ENCODE measurements around the gene GFRA1.

The GFRA1 gene

DNA sequence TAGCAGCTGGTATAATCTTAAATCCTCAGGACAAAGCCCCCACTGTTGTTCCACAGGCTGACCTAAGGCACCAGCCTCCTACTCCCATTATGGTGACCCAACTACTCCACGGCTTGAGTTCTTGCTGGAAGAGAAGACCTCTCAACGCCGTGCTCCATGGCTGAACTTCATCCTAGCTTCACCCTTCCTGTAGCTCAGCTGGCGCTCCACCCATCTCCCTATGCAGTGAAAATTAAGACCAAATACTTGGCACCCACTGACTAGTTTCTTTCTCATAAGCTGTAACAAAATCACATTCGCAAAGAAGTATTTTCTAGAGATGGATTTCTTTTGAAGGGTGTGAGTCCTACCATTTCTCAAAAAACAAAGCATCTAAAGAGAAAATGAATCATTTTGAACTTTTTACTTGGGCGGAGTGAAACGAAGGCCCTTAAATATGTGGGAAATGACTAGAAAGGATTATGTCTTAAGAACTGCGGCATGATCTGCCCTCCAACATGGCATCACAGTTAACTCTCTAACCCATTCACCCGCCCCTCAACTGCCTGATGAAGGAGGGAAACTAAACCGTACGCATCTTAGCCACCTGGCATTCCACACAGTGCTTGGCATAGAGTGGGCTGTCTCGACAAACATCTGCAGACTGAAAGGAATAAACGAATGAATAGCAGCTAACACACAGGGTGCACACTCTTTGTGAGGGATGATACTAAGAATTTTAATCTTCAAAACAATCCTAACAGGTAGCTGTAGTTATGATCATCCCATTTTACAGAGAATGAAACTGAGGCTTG lies 32.7 kb downstream of the GFRA1 start:
- no peak for DNase-seq

DNA sequence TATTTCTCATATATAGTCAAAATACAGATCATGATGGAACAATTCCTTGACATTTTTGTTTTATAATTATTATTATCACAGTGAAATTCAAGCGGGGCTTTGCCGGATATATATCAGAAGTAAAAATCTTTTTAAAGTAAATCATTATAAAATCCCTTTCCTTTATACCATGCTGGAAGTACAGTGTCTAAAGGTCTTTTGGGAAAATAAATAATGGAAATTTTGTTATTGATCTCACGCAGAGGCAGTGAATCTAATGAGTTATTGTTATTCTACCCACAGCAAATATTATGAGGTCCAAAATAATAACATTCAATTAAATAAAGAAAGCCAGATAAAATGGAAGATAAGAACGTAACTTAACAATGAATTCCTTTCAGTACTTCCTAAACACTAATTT lies 33.8 kb downstream of the GFRA1 start:
- DNase-seq: no peak

DNA sequence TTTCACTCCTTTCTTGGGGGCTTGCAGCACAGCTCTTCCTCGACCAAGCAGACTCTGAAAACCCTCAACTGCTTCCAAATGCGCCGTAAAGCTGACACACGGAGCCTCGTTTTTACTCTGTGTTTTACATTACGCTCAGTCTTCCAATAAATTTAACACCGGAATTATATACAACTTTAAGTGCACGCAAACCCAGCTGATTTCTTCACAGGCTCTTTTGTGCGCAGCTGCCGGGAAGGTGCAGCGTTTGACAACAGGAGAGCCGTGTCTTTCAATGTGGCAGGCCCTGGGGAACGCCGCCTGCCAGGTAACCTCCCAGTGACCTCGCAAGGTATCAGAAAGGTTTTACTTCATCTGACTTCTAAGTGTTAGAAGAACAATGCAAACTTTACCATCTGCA lies 35.0 kb downstream of the GFRA1 start:
- DNase-seq: no peak

DNA sequence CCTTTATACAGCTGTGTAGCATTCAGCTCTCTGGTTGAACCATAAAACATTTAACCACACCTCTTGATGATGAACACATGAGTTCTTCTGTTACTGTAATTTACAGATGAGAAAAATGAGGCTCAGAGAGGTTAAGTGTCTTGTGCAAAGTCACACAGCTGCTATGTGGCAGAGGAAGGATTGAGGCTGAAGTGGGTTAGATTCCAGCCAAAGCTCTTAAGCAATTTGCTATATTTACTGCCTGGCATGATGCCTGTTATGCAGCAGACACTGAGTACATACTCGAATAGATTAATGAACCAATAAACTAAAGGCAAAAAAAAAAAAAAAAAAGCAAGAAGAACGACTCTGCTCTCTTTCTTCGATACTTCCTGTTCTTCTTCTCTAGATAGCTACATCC lies 35.7 kb downstream of the GFRA1 start:
- DNase-seq: no peak

DNA sequence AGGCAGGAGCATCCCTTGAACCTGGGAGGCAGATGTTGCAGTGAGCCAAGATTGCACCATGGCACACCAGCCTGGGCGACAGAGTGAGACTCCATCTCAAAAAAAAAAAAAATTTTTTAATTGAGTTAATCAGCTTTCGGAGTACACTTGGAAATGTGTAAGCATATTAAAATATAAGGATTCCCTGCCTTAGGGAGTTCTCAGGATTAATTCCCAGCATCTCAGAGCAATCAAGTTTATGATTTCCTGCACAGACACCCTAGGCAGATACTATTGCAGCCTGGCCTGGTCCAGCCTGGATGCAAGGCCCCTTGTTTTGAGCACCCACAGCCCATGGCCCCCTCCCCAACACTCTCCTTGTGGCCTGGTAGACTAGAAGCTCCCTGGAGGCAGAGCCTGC lies 39.8 kb downstream of the GFRA1 start:
- DNase-seq: no peak

DNA sequence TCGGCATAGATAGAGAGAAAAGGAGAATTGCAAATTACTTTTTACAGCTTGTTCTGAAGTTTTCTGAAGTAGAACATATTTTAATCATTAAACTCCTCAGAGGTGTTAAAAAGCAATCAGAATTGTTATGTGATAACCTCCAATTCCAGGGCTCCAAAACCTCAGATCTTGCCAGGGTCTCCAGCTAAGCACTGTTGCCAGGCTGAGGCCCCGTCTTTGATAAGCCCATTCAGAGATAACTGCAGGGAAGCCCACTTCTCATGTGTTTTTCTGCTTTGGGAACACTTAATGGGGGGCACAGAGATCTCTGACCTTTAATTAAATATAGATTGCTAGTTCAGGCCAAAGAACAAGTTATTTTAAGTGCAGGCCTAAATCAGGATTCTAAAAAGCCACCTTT lies 40.4 kb downstream of the GFRA1 start:
- DNase-seq: no peak

DNA sequence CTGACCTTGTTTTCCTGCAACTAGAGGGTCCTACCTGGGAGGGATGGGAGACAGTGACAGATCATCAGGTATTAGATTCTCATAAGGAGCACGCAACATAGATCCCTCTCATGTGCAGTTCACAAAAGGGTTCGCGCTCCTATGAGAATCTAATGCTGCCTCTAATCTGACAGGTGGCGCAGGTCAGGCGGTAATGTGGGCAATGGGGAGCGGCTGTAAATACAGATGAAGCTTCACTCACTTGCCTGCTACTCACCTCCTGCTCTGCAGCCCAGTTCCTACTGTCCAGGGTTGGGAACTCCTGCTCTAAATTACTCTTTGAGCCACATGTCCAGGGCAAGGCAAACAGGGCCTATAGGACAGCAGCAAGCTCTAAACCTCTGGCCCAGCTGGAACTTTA lies 46.2 kb downstream of the GFRA1 start:
- no peak for DNase-seq

DNA sequence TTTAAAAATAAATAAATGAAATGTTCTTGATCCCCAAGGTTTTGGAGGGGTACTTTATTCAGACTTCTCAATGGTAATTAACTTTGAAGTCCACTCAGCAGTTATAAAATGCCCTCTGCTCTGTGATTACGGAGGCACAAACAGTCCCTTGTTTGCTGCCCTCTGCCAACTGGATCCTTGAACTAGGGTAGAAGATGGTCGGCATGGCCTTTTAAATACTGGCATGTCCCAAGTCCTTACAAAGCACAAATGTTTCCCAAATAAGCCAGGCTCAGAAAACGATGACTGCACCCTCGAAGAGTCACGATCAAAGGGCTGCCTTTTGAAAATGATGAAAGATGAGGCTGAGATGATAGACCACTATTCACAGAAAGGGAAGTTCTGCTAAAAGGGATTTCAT lies 47.0 kb downstream of the GFRA1 start:
- no peak for DNase-seq

DNA sequence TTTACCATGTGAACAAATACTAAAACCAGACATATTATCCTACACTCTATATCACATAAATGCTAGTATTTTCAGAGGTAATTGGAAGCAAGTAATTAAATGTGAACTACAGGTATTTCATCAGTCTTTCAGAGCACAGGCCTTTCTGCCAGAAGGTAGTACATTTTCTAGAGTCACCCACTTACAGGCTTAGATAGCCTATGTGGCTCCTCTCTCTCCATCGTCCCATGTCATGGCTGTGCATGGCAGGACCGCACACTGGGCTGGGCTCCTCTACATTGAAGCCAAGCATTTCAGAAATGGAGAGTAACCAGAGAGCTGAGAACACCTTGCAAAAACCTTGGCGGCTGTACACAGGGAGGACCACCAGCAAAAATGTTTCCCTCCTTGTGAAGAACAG lies 49.7 kb downstream of the GFRA1 start:
- DNase-seq: no peak

DNA sequence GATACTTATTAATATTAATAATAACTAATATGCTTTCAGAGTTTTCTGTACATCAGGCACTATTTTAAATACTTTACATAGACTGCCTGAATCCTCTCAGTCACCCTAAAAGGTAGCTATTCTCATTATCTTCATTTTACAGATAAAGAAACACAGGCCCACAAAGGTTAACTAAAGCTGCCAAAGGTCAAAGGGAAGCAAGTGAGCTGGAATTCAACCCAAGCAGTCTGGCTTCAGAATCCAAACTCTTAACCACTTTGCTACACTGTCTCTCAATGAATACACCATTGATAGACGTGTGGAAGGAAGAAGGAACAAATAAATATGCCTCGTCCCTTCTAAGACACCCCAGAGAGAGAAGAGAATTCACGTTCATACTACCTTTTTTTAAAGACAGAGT lies 52.0 kb downstream of the GFRA1 start:
- DNase-seq: no peak

DNA sequence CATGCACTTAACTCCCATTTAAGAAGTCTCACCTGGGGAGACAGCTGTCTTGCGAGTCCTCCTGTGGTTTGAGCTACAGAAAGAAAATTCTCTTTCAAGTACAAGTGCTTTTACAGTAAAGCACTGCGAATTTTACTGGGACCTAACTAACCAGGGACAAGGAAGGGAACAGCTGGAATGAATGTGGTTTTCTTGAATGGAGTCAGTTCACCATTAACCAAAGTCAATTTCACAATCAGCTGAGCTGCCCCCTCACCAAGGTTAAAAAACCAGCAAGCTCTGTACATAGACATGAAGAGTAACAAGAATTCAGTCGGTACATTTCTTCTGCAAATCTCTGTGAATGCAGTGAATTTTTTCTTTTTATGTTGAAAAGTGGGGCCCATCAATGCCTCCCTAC lies 56.3 kb downstream of the GFRA1 start:
- no peak for DNase-seq

DNA sequence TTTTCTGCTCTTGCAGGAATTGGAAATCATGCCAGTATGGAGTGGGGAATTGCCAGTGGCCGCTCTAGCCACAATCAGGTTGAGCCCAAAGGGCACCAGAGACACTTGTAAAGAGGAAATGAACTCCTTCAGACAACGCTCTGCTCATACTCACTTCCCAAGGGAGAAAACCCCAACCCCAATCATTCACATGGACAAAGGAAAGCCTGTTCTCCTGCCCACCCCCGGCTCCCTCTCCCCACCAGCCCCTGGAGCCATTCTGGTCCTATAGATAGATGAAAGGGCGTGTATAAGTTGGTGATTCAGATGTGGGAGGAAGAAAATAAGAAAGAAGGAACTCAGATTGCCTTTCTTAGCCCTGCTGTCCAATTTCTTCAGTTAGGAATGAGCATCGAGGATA lies 57.4 kb downstream of the GFRA1 start:
- DNase-seq: no peak

DNA sequence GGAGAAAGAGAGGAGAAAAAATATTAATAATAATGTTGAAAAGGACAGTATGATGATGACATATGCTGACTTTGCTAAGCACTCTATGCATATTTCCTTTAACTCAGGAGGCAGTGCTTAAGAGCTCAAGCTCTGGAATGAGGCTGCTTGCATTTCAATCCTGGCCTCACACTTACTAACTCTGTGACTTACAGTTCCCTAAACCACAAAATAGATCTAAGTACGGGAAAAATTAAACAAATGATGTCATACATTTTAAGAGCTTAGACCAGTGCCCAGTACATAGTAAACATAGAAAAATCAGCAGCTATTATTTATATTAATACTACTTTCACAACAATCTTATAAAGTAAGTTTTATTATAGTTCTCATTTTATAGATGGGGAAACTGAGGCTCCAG lies 61.3 kb downstream of the GFRA1 start:
- no peak for DNase-seq

DNA sequence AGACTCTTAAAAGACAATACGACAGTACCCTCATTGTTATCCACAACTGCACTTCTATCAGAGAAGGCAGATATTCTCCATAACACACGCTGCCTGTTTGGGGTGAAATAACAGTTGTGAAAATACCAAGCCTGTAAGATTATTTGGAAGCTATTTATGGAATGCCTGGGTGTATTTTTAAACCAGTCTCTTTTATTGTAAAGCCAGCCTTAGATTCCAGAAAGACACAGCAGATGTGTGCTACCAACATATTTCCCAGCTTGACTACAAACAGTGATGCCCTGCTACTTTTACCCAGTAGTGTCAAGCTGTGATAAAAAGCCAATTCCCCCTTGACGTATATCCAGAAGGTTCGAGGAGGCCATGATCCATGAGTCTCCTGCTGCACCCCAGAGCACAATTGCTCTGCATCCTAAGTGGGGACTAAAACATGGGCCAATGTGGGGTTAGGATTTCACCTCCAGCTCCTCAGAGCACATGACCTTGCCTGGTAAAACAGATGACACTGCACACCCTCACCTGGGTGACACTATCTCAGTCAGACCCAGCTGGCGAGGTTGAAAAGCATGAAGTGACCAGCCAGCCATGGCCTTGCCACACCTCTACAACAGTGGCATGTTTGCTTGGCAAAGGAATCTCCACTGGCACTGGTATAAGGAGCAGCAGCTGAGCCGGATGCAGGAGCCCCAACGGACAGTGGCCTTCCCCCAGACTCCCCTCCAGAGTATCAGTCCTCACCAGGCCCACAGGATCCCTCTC lies 62.2 kb downstream of the GFRA1 start:
- DNase-seq: no peak

DNA sequence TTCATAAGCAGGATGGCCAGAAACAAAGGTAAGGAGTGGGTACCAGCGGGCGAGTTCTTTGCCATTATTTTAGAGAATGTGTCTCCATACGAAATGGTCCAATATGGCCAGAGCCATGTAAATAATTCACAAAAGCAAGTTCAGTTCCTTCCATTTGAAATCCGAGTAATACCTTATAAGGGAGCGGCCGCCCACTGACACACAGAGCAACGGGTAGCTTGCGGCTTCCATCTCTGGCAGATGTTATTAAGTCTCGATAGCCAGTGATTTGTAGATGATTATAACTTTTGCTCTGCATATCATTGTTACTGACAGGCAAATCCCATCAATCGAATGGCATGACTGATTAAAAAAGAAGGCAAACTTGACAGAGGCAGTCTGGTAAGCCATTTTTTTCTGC lies 63.2 kb downstream of the GFRA1 start:
- no peak for DNase-seq

DNA sequence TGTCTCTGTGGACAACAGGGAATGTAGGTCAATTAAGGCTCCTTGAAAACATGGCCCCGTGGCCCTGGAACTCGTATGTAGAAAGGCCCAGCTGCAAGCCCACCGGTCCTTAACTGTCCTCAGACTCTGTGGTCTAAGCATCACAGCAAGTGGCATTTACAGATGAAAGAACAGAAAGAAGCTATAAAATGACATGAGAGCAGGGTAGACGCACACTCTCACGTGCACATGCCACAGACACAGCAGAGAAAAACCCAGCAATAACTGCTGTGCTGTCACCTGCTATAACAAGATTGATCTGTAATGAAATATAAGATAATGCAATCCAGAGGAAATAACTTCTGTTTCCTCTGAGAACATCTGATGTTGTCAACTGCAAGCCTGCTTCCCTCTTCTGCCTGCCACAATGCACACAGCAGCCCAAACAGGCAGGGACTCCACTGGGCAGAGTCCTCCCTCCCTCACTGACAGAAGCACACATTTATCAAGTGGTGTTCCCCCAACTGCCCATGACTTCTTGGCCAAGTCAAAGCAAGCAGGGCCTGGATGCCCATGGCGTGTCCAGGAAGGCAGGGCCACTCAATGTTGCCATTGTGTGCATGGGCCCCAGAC lies 63.9 kb downstream of the GFRA1 start:
- no peak for DNase-seq

DNA sequence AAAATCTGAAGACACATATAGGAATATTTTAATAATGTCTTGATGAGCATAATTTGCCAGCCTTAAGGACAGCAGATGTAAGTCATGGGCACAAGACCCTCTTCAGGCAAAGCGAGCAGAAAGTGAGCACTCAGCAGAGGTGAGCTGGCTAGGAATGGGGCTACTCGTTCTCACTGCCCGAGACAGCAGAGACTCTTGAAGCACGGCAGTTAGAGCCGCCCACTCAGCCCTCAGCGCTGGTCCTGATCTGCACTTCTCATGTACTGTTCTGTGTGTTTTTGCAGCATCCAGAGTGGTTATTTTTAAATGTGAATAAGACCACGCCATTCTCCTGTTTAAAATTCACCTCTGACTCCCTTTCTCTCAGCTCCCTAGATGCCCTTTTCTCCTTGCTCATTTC lies 65.3 kb downstream of the GFRA1 start:
- DNase-seq: no peak

DNA sequence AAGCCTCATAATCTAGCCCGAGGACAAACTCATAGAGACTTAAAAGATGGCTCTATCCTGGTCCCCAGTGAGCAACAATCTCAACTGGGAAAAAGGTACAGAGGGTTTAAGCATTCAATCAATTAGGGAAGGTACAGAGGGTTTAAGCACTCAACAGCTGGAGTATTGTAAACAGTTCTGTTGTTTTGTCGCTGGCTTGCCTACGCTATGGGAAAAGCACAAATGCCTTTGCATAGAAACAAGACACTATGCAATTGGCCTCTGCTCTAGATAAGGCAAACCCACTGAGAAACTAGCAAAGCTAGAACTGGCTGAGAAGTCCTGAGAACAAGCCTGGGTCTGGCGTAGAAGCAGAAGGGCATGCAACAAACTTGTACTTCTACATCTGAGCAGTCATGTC lies 69.3 kb downstream of the GFRA1 start:
- DNase-seq: no peak

DNA sequence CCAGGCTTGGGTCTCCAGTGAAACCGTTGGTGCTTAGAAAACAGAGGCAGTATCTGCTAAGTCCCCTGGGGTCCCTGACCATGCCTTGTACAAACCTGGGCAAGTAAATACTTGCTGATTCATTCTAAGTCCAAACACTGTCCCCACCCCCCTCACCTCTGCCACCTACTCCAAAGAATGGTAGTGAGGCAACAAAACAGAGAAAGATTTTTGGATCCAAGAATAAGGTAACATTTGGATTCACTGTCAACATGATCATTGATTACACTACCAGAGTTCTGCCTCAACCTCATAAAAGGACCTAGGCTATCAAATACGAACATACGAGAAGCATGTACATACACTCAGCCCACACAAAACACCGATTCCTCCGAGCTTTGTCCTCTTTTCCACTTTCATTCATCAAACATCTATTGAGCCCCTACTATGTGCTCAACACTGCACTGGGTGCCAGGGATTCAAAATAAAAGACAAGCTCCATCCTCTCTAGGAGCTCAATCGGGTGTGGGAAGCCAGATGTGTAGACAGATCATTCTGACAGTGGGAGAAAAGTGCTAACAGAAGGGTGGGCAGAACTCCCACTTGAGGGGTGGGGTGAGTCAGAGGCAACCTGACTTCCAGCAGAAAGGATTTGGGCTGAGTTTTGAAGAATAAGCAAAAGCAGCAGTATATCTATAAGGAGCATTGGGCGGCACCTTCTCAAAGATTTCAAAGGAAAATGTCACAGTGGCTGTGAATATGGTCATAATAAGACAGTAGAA lies 71.2 kb downstream of the GFRA1 start:
- no peak for DNase-seq

DNA sequence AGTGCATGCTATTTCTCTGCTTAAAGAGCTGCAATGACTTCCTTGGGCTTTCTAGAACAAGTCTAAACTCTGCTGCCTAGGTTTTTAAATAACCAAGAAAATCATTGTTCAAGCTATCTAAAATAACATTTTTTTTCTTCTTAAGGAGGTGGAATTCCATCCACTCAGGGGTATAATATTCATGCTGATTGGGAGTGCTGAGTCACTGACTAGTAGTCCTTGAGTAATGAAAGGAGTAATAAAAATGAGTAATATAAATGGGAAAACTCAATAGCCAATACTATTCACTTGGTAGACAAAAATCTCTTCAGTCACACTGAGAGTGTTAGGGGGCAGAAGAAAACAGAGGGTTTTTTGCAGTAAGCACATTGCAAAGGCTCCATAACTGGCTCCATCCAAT lies 72.0 kb downstream of the GFRA1 start:
- no peak for DNase-seq

DNA sequence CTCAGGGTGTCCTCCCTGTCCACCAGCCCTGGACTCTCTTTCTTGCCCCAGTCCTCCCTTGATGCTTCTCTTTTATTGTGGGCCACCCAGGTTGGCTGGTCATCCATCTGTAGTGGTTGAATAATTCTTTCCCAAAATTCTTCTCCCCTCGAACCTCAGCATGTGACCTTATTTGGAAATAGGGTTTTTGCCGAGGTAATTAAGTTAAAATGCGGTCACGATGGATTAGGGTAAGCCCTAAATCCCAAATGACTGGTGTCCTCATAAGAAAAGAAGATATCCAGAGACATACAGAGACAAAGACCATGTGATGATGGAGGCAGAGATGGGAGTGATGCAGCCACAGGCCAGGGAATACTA lies 74.3 kb downstream of the GFRA1 start:
- DNase-seq: no peak

DNA sequence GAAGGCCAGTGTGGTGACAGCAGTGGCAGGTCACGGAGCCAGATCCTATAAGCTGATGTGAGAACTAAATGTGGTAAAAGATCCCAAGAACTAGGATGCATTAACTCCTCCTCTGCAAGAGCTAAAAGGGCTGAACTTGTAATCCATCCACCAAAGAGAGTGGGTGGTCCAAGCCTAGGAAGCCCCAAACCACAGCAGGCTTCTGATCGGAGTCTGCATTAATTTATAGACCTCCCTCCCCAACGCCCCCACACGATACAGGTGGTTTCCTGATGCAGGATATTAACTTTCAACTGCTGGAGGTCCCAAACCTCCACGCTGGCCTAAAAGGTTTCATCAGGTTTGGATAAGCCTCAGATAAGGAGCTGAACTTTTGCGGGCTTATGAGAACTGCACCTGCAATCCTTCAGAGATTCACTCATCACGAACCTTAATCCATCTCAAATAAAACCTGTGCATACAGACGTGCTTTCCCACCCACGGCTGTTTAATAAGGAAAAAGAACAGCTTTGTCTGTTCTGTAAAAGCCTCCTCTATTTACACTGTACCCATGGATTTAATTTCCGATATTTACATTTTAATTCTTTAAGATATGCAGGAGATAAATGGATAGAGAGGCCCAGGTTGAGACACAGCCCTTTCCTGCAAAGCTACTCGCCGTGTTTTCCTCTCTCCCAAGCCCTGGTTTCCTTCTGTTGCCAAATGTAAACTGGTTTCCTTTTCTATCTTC lies 74.9 kb downstream of the GFRA1 start:
- no peak for DNase-seq

DNA sequence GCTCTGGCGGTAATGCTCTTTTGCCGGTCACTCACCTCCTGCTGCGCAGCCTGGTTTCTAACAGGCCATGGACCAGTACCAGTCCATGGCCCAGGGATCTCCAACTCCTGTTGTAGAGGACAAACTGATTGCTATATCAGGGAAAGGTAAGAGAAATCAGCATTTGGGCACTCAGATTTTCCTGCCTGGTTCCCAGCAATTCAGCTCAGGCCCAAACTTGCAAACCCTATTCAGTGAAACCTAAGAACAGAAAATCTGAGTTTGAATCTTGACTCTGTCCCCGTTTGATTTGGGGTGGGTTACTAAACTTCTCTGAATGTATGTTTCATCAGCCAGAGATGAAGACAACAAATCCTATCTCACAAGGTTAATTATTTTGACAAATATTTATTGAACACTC lies 77.4 kb downstream of the GFRA1 start:
- no peak for DNase-seq

All from effector CD4-positive, alpha-beta T cell (primary cell).